ENCODE results near the gene PTPRZ1.

PTPRZ1 gene

GRCh38 chr7:121862591-121862990 lies 10.4 kb upstream of the PTPRZ1 start:
- Histone ChIP-seq H3K27me3 (ENCODE audit: insufficient read depth, poor library complexity, severe bottlenecking) (no peaks in the 10 kb centered on the region), H3K4me1 (ENCODE audit: insufficient read depth, poor library complexity, severe bottlenecking) (no peaks in the 10 kb centered on the region), H3K4me3 (ENCODE audit: severe bottlenecking) (no peak overlapping the region), H3K36me3 (ENCODE audit: low read depth) (no peaks in the 10 kb centered on the region), H3K27ac (ENCODE audit: poor library complexity, severe bottlenecking) (no peak overlapping the region), H3K9me3 (ENCODE audit: severe bottlenecking) (no peaks in the 10 kb centered on the region)
- no peak for TF ChIP-seq CTCF (IDR thresholded peaks at IDR 0.05; ENCODE audit: poor library complexity, severe bottlenecking)
- ATAC-seq (ENCODE audit: low read depth) (no peak), DNase-seq (ENCODE audit: low spot score) (no peak)

- H3K4me1 ChIP-seq (ENCODE audit: insufficient read depth, poor library complexity, severe bottlenecking): peaks cover 3% of the 10 kb centered on the region
- DNase-seq (ENCODE audit: low spot score) (no peak), ATAC-seq (ENCODE audit: low read depth) (no peak)
- no peaks in the 10 kb centered on the region for H3K36me3 ChIP-seq (ENCODE audit: low read depth)
- TF ChIP-seq CTCF (IDR thresholded peaks at IDR 0.05; ENCODE audit: poor library complexity, severe bottlenecking): no peak
- H3K4me3 ChIP-seq (ENCODE audit: severe bottlenecking): no peak overlapping the region
- H3K27me3 ChIP-seq (ENCODE audit: insufficient read depth, poor library complexity, severe bottlenecking): no peaks in the 10 kb centered on the region
- H3K27ac ChIP-seq (ENCODE audit: poor library complexity, severe bottlenecking): no peak overlapping the region
- H3K9me3 ChIP-seq (ENCODE audit: severe bottlenecking): no peaks in the 10 kb centered on the region
These were observed 1.8 kb upstream of the PTPRZ1 start for GRCh38 chr7:121871188-121871587.

GRCh38 chr7:121873289-121874194 lies 581 bp downstream of the PTPRZ1 start:
- no peaks in the 10 kb centered on the region for H3K27me3 ChIP-seq (ENCODE audit: insufficient read depth, poor library complexity, severe bottlenecking)
- H3K9me3 ChIP-seq (ENCODE audit: severe bottlenecking): no peaks in the 10 kb centered on the region
- no peak overlapping the region for H3K27ac ChIP-seq (ENCODE audit: poor library complexity, severe bottlenecking)
- H3K4me3 ChIP-seq (ENCODE audit: severe bottlenecking): peak overlapping the region; percentile 45
- peak; percentile 56 for ATAC-seq (ENCODE audit: low read depth)
- DNase-seq (ENCODE audit: low spot score): peak; percentile 35
- H3K4me1 ChIP-seq (ENCODE audit: insufficient read depth, poor library complexity, severe bottlenecking): peaks cover 3% of the 10 kb centered on the region
- TF ChIP-seq CTCF (IDR thresholded peaks at IDR 0.05; ENCODE audit: poor library complexity, severe bottlenecking): no peak
- H3K36me3 ChIP-seq (ENCODE audit: low read depth): no peaks in the 10 kb centered on the region

- TF ChIP-seq CTCF (IDR thresholded peaks at IDR 0.05; ENCODE audit: poor library complexity, severe bottlenecking): peak; percentile 39
- DNase-seq (ENCODE audit: low spot score) (no peak), ATAC-seq (ENCODE audit: low read depth) (no peak)
- H3K9me3 ChIP-seq (ENCODE audit: severe bottlenecking): no peaks in the 10 kb centered on the region
- no peaks in the 10 kb centered on the region for H3K36me3 ChIP-seq (ENCODE audit: low read depth)
- H3K27me3 ChIP-seq (ENCODE audit: insufficient read depth, poor library complexity, severe bottlenecking): no peaks in the 10 kb centered on the region
- H3K4me3 ChIP-seq (ENCODE audit: severe bottlenecking): peak overlapping the region; percentile 45
- peaks cover 3% of the 10 kb centered on the region for H3K4me1 ChIP-seq (ENCODE audit: insufficient read depth, poor library complexity, severe bottlenecking)
- H3K27ac ChIP-seq (ENCODE audit: poor library complexity, severe bottlenecking): no peak overlapping the region
These were observed 1.3 kb downstream of the PTPRZ1 start for GRCh38 chr7:121874298-121874697.

GRCh38 chr7:121875203-121875602 lies 2.2 kb downstream of the PTPRZ1 start:
- H3K27me3 ChIP-seq (ENCODE audit: insufficient read depth, poor library complexity, severe bottlenecking): no peaks in the 10 kb centered on the region
- no peak for ATAC-seq (ENCODE audit: low read depth)
- no peak overlapping the region for H3K4me3 ChIP-seq (ENCODE audit: severe bottlenecking)
- DNase-seq (ENCODE audit: low spot score): no peak
- H3K9me3 ChIP-seq (ENCODE audit: severe bottlenecking): no peaks in the 10 kb centered on the region
- peaks cover 3% of the 10 kb centered on the region for H3K4me1 ChIP-seq (ENCODE audit: insufficient read depth, poor library complexity, severe bottlenecking)
- no peak overlapping the region for H3K27ac ChIP-seq (ENCODE audit: poor library complexity, severe bottlenecking)
- no peak for TF ChIP-seq CTCF (IDR thresholded peaks at IDR 0.05; ENCODE audit: poor library complexity, severe bottlenecking)
- H3K36me3 ChIP-seq (ENCODE audit: low read depth): no peaks in the 10 kb centered on the region

All from RWPE2 (cell line).